CD14-positive monocyte (primary cell): Measurements from ENCODE around the gene SH3BP4. TPM values are rescaled to one million over a fixed set of nuclear protein-coding genes. Genes with fewer than 3 reads are reported as not detected.
A peak's percentile ranks its signal among the peaks of the same experiment; 100 is the strongest.

Experiments
- DNase-seq, 3 donors: peaks; one replicate each; pipeline ENCODE4 v3.0.0-alpha.2; 2011 to 2022
- H2AFZ ChIP-seq: 2 replicates; pipeline ENCODE4 v1.6.0; 2012; ENCODE audit warnings: mild to moderate bottlenecking, low read depth, low read length, inconsistent platforms; ENCODE audit not compliant: insufficient read depth, poor library complexity, severe bottlenecking
- H3K27ac ChIP-seq, 2 donors: 1 replicate in 1 of 2; 2 replicates in 1 of 2; pipeline ENCODE4 v1.5.1; 2012 to 2013; ENCODE audit warnings: low read length in 2 of 2, control low read depth in 1 of 2, inconsistent platforms in 1 of 2, low read depth in 1 of 2, mild to moderate bottlenecking in 1 of 2
- H3K27me3 ChIP-seq, 2 donors: one replicate each; pipeline versions ENCODE4 v1.6.0 to v1.6.1; 2011 to 2013; ENCODE audit warnings: low read length in 2 of 2; ENCODE audit not compliant: control insufficient read depth in 2 of 2, insufficient read depth in 2 of 2
- H3K36me3 ChIP-seq, 2 donors: replicated peaks in 1 of 2; 1 replicate in 1 of 2; 2 replicates in 1 of 2; pipeline versions ENCODE4 v1.5.1 to v1.6.1; 2012 to 2013; ENCODE audit warnings: low read length in 2 of 2, control low read depth in 1 of 2, inconsistent platforms in 1 of 2, mild to moderate bottlenecking in 1 of 2; ENCODE audit not compliant: insufficient read depth in 2 of 2, control insufficient read depth in 1 of 2
- H3K4me1 ChIP-seq, 2 donors: 1 replicate in 1 of 2; 2 replicates in 1 of 2; pipeline versions ENCODE4 v1.5.1 to v1.6.1; 2012 to 2013; ENCODE audit warnings: low read length in 2 of 2, control low read depth in 1 of 2, inconsistent platforms in 1 of 2, mild to moderate bottlenecking in 1 of 2, moderate library complexity in 1 of 2; ENCODE audit not compliant: insufficient read depth in 2 of 2, control insufficient read depth in 1 of 2
- H3K4me2 ChIP-seq: replicated peaks from 2 replicates; pipeline ENCODE3; 2012; ENCODE audit warnings: low read length, moderate library complexity, mild to moderate bottlenecking; ENCODE audit not compliant: poor library complexity, severe bottlenecking; ENCODE audit errors: extremely low read depth
- H3K4me3 ChIP-seq, 3 experiments: fragments of 200-600 bp in 1 of 3; sonication (generic) in 1 of 3; replicated peaks in 1 of 3; 1 replicate in 2 of 3; 2 replicates in 1 of 3; pipeline ENCODE4 v1.5.1; 2011 to 2013; ENCODE audit warnings: low read length in 3 of 3, mild to moderate bottlenecking in 3 of 3, control low read depth in 2 of 3, low read depth in 2 of 3, inconsistent platforms in 1 of 3, moderate library complexity in 1 of 3
- H3K79me2 ChIP-seq: 2 replicates; pipeline ENCODE4 v1.6.0; 2012; ENCODE audit warnings: mild to moderate bottlenecking, control low read depth, inconsistent platforms, low read length, moderate library complexity; ENCODE audit not compliant: insufficient read depth
- H3K9ac ChIP-seq: 2 replicates; pipeline ENCODE4 v1.6.0; 2017; ENCODE audit warnings: low read length, mild to moderate bottlenecking; ENCODE audit not compliant: insufficient read depth, poor library complexity, severe bottlenecking
- H3K9me3 ChIP-seq, 2 donors: replicated peaks in 1 of 2; 1 replicate in 1 of 2; 2 replicates in 1 of 2; pipeline versions ENCODE4 v1.5.1 to v1.6.1; 2012 to 2013; ENCODE audit warnings: low read length in 2 of 2, control low read depth in 1 of 2; ENCODE audit not compliant: control insufficient read depth in 1 of 2, insufficient read depth in 1 of 2
- H4K20me1 ChIP-seq: 2 replicates; pipeline ENCODE4 v1.6.0; 2012; ENCODE audit warnings: mild to moderate bottlenecking, low read length, control low read depth, moderate library complexity; ENCODE audit not compliant: insufficient read depth
- H3K27ac Mint-ChIP-seq, 7 donors: one replicate each; pipeline ENCODE4 v1.8.0; 2020; ENCODE audit warnings: mild to moderate bottlenecking in 7 of 7, mixed read lengths in 7 of 7, moderate library complexity in 6 of 7, inconsistent platforms in 2 of 7
- H3K27me3 Mint-ChIP-seq, 3 donors: one replicate each; pipeline ENCODE4 v1.8.0; 2021 to 2022; ENCODE audit warnings: low read depth in 3 of 3, mild to moderate bottlenecking in 3 of 3, mixed read lengths in 3 of 3, moderate library complexity in 3 of 3, inconsistent platforms in 1 of 3
- H3K36me3 Mint-ChIP-seq, 2 donors: one replicate each; pipeline ENCODE4 v1.8.0; 2020; ENCODE audit warnings: mixed read lengths in 2 of 2, inconsistent platforms in 1 of 2, mild to moderate bottlenecking in 1 of 2
- H3K4me1 Mint-ChIP-seq: one replicate; pipeline ENCODE4 v1.8.0; 2020; ENCODE audit warnings: mild to moderate bottlenecking, mixed read lengths
- H3K4me3 Mint-ChIP-seq, 2 donors: one replicate each; pipeline ENCODE4 v1.8.0; 2020; ENCODE audit warnings: mild to moderate bottlenecking in 2 of 2, mixed read lengths in 2 of 2, moderate library complexity in 1 of 2
- H3K9me3 Mint-ChIP-seq, 7 donors: one replicate each; pipeline ENCODE4 v1.8.0; 2020 to 2022; ENCODE audit warnings: mixed read lengths in 7 of 7, mild to moderate bottlenecking in 6 of 7, moderate library complexity in 6 of 7, inconsistent platforms in 2 of 7
- WGBS: methylation state at CpG from one replicate; pipeline ENCODE4 v1.1.5; 2013; ENCODE audit warnings: missing lambda C conversion rate; ENCODE audit not compliant: insufficient coverage; 5-methylcytosine and 5-hydroxymethylcytosine counted together
- intact Hi-C, 2 donors: fragments of 100-400 bp; cut with micrococcal nuclease; formaldehyde crosslinking; loops; one replicate each; pipeline versions ENCODE4 v1.15.0 to v1.15.1; 2023
- polyA plus RNA-seq, 3 donors: library from polyadenylated mRNA; depleted of rRNA in 1 of 3; unstranded in 2 of 3; stranded (reverse) in 1 of 3; fragments of 300-500 nt in 2 of 3; fragments of >200 nt in 1 of 3; fragmentation: Illumina TruSeq in 2 of 3; gene quantifications; 1 replicate in 2 of 3; 2 replicates in 1 of 3; pipeline ENCODE4 v1.2.3, GENCODE V29; 2012 to 2021
- TF ChIP-seq, protein P1 (sequence below): fragments of 200-600 bp; IDR thresholded peaks from one replicate; pipeline ENCODE4 v1.8.0; 2022; ENCODE audit warnings: antibody characterized with exemption, mild to moderate bottlenecking

The SH3BP4 gene
- polyA plus RNA-seq, 3 donors = 0.66 to 1.6 (median 1.3) TPM

DNA sequence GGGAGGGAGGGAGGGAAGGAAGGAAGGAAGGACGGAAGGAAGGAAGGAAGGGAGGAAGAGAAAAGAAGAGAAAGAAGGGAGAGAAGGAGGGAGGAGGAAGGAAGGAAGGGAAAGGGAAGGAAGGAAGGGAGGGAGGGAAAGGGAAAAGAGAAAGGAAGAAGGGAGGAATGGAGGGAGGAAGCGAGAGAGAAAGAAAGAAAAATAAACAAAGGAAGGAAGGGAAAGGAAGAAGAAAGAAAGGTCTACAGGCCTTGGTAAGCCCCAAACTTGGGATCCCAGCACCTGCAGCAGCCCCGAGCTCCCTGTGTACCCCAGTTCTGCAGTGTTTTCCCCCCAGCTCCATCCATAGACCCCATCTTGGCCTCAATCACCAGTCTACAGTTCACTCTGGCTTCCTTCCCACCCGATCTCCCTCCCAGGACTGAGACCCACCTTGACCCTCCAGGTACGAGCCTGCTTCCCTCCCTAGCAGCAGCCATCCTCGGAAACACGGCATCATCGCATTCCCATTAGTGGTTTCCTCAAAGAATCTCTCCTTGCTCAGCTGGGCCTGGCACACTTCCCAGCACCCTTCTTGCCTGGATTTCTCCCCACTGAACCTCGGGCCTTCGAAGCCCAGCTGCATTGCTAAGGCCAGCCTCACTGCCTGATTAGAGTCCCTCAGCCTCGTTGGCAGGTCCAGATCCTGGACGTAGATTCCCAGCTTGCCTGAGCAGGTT is 46.1 kb upstream of the SH3BP4 start:
- Histone ChIP-seq H3K4me2 (no peak overlapping the region), H3K27me3 (no peaks in the 10 kb centered on the region), H3K9ac (no peak overlapping the region), H3K4me3 (no peak overlapping the region), H2AFZ (no peak overlapping the region), H4K20me1 (no peaks in the 10 kb centered on the region), H3K36me3 (no peaks in the 10 kb centered on the region), H3K9me3 (no peaks in the 10 kb centered on the region), H3K79me2 (no peaks in the 10 kb centered on the region), H3K27ac (no peak overlapping the region), H3K4me1 (no peaks in the 10 kb centered on the region)
- DNase-seq = no peak
- H3K27me3 Mint-ChIP-seq = peaks cover 1 to 4% (median 3%) of the 10 kb centered on the region in 3 donors
- peaks cover 0 to 9% (median 0%) of the 10 kb centered on the region in 7 donors for H3K9me3 Mint-ChIP-seq
- no peaks in the 10 kb centered on the region for H3K36me3 Mint-ChIP-seq
- H3K4me3 Mint-ChIP-seq = no peak overlapping the region
- WGBS = 87% methylated on average over 10 of the region's 12 CpGs
- TF ChIP-seq, protein P1, sequence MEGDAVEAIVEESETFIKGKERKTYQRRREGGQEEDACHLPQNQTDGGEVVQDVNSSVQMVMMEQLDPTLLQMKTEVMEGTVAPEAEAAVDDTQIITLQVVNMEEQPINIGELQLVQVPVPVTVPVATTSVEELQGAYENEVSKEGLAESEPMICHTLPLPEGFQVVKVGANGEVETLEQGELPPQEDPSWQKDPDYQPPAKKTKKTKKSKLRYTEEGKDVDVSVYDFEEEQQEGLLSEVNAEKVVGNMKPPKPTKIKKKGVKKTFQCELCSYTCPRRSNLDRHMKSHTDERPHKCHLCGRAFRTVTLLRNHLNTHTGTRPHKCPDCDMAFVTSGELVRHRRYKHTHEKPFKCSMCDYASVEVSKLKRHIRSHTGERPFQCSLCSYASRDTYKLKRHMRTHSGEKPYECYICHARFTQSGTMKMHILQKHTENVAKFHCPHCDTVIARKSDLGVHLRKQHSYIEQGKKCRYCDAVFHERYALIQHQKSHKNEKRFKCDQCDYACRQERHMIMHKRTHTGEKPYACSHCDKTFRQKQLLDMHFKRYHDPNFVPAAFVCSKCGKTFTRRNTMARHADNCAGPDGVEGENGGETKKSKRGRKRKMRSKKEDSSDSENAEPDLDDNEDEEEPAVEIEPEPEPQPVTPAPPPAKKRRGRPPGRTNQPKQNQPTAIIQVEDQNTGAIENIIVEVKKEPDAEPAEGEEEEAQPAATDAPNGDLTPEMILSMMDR = no peak
- H3K4me1 Mint-ChIP-seq = no peaks in the 10 kb centered on the region
- intact Hi-C loops = no loop called here
- peak overlapping the region in 1 of 7 donors; percentile 33 for H3K27ac Mint-ChIP-seq

DNA sequence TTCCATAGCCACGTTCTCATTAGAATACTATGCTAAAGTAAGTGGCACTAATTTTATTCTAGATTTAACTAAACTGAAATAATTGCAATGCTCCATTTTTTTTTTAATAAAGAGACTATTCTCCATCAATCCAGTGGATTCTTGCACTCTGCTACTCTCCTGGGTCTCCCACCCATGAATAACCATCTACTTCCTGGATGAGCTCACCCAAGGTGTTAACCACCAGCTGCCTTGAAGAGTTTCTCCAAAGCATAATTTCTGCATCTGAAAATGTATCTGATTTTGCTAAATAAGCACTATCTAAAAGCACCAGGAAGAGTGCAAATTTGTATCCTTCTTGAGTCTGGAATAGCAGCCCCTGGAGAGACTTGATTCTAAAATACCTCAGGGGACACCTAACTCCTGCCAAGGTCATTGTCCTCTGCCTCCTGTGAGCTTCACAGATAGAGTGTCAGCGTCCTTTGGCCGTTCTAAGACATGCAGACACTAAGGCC is 41.6 kb upstream of the SH3BP4 start:
- Histone ChIP-seq H4K20me1 (no peaks in the 10 kb centered on the region), H2AFZ (no peak overlapping the region), H3K27ac (no peak overlapping the region), H3K4me2 (no peak overlapping the region), H3K4me3 (no peak overlapping the region), H3K9me3 (no peaks in the 10 kb centered on the region), H3K4me1 (no peaks in the 10 kb centered on the region), H3K27me3 (no peaks in the 10 kb centered on the region), H3K79me2 (no peaks in the 10 kb centered on the region), H3K9ac (no peak overlapping the region), H3K36me3 (no peaks in the 10 kb centered on the region)
- TF ChIP-seq, protein P1 = no peak
- no peak for DNase-seq
- Mint-ChIP-seq H3K27me3 (peaks cover 1 to 3% (median 1%) of the 10 kb centered on the region in 3 donors), H3K9me3 (peaks cover 0 to 3% (median 0%) of the 10 kb centered on the region in 7 donors), H3K36me3 (no peaks in the 10 kb centered on the region), H3K4me1 (no peaks in the 10 kb centered on the region), H3K4me3 (no peak overlapping the region), H3K27ac (no peak overlapping the region)
- intact Hi-C loops = no loop called here
- WGBS = no CpG with 5 or more reads among the region's 3 CpGs
